ENCODE results near the gene ELK1.
"Not testable (repeated sequence)": the region's sequence is repeated elsewhere in the genome, so short reads cannot be mapped to it uniquely, and the experiment has no call there.

The ELK1 gene, protein sequence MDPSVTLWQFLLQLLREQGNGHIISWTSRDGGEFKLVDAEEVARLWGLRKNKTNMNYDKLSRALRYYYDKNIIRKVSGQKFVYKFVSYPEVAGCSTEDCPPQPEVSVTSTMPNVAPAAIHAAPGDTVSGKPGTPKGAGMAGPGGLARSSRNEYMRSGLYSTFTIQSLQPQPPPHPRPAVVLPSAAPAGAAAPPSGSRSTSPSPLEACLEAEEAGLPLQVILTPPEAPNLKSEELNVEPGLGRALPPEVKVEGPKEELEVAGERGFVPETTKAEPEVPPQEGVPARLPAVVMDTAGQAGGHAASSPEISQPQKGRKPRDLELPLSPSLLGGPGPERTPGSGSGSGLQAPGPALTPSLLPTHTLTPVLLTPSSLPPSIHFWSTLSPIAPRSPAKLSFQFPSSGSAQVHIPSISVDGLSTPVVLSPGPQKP

DNA sequence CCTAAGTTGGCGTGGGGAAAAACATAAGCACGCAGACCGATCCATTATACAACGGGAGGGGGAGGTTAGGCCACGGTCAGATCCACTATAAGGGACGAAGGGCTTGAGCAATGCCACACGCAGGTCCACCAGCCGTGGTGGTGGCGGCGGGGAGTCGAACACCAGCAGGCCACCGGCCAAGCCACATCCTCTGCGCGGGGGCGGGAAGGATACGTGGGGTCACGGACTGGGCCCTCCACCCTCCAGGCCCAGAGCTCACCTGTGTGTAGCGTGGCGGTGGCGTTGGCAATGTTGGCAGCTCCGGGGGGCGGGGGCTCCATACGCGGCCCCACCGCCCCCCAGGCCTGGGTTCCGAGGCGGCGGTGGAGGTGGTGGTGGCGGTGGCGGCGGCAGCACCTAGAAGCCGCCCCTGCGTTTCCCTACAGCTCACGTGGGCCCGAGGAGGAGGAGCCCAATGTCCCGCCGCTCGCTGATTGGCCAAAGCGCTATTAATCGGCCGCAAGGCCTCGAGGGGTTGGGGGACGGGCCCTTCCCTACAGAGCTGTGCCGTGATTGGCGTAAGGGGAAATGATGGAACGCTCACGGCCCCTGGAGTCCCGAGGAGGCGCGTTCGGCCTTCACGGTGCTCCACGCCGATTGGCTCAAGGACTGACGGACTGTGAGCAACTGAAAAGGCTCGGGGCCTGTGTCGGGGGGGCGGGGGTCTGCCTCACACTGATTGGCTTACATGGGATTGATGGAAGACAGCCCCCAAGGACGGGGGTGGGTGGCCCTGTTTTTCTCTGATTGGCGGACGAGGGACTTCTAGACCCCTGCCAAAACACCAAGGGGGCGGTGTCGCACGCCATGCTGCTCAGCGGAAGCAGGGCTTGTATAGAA lies at the start of gene ELK1:
ELK1 (minus strand) TSS at position 400 of the 879 bp plus-strand sequence. CDS start 9,122 bp downstream, outside the sequence.
- FAIRE-seq: peak; percentile 80

DNA sequence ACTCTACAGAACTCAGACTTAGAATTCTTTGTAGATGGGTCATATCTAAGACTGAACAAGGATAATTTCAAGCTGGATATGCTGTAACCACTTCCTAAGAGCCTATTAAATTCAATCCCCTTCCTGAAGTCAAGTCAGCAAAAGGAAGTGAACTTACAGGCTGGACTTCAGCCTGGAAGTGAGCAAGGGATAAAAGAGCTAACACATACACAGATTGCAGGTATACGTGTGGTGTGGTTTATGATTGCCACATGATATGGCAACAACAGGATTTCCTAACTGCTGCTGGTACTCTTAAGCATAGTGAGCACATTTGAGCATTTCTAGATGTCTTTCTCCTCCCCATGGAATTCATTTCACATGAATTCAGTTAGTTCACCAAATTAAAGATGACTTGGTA lies 46.8 kb upstream of the ELK1 start:
- FAIRE-seq: no peak

DNA sequence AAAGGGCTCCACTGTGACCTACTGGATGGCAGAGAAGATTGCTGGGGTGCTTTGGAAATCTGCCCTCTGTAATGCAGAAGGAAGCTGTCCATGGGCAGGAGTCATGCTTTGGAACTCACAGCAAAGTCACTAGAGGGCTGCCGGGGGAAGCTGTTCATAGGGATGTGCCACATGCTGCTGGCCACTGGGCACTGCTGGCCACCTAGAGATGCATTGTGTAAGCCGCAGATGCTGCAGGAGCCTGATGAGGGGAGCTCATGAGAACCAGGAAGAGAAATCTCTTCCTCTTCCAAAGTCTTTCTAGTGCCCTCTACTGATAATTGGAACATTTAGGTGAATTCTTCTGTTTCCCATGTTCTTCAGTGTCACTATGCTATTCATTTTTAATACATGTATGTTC lies 39.8 kb upstream of the ELK1 start:
- no peak for FAIRE-seq

DNA sequence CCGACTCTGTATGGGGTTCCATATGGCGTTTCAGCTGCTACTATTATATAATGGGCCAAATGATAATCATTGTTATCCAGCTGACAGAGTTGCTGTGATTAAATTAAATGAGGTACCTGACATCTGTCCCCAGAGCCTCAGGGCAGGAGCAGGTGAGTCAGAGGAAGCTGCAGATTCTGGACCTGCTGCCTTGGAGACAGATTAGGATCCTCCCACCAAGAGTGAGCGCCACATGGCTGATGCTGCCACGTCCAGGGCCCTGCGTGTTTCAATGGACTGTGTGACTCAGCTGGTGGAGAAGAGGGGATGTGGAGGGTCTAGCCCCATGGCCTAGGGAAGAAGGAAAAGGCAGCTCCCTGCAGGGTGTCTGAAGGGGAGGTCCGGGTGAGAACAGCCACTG lies 36.9 kb upstream of the ELK1 start:
- no peak for FAIRE-seq

DNA sequence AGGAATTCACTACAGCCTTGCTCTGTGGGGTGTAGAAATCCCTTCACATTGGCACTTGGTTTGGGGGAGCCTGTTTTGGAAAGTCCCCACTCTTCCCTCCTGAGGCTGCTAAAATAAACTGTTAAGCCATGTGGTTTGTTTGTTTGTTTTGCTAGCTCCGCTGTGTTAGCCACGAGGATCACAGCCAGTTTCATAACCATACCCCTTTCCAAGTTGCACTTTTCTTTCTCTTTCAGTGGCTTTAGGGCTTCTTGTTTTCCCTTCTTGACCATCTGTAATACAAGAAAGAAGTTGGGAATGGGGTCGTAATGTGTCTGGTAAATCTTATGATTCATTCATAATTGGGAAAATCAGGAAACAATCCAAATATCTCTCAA lies 33.5 kb upstream of the ELK1 start:
- FAIRE-seq: peak; percentile 49

DNA sequence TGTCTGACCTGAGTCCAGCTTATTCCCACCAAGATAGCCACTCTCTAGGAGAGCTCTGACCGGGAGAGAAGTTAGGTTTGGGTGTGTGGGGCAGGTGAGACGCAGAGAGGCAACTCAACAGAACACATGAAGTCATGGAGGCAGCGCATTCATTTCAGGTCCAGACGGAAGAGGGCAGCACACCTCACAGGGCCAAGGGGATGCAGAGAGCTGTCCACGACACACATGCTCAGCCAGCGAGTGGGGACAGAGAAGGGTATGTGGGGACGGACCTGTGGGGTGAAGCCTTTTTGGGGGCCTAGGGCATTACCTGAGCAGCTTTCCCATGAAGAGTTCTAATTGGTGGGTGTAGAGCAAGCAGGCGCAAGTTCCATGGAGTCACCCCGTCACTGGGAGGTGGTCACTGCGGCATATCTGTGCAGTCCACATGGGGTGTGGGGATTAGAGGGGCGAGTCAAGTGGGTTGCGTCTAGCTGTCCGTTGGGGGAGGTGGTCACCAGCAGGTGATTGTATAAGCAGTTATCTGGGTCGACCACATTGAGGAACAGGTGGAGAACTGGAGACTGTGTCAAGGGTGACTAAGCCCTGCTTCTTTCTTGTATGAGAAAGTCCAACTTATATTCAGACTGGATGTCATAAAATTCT lies 32.9 kb upstream of the ELK1 start:
- no peak for FAIRE-seq

DNA sequence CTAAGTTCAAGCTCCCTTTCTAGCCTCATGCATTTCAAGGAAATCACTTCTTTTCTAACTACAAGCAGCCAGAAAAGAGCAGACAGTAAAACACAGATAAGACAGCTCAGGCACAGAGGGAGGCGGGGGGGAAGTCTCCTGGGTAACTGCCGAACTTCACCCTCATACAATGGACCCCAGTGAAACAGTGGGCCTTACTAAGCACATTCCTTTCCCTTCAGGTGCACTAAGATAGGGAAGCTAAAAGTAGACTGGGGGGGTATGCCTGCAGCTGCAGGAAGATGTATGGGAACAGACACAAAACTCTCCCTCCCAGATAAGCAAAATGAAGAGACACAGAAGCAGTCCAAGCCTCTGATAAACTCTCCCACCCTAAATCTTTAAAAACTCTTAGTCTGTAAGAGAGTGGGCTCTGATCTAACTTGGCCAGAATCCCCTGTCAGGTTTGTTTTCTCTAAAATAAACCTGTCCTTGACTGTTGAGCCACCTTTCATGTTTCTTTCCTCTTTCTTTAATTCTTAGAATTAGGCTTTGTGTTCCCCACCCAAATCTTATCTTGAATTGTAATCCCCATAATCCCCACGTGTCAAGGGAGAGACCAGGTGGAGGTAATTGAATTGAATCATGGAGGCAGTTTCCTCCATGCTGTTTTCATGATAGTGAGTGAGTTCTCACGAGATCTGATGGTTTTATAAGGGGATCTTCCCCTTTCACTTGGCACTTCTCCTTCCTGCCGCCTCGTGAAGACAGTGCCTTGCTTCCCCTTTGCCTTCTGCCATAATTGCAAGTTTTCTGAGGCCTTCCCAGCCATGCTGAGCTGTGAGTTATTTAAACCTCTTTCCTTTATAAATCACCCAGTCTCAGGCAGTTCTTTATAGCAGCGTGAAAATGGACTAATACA lies 25.8 kb upstream of the ELK1 start:
- FAIRE-seq: not testable (repeated sequence)

DNA sequence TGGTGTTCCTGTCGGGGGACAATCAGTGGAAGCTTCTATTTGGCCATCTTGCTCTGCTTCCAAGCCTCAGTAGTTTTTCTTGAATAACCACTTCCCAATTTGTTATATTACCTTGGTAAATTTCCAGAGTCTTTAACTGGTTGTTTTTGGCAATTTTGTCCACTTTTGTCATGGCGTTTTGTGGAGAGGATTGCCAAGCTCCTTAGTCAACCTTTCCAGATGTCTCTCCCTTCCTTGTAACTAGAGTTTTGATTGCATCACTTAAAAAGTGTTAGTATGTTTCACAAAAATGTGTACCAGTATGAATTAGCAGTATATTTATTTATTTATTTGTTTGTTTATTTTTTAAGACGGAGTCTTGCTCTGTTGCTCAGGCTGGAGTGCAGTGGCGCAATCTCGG lies 24.4 kb upstream of the ELK1 start:
- FAIRE-seq: no peak

DNA sequence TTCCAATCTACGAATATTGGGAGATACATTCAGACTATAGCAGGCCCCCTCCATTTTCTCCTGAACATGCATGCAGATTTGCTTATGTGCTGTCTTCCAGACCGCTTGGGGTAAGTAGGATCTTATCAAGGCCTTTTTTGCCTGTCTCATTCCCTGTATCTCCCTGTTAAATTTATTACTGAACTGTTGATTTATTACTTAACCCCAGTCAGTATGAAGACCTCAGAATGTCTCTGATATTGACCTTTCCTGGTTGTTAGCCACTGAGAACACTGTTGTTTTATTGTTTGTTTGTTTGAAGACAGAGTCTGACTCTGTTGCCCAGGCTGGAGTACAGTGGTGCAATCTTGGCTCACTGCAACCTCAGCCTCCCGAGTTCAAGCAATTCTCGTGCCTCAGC lies 15.4 kb upstream of the ELK1 start:
- not testable (repeated sequence) for FAIRE-seq

DNA sequence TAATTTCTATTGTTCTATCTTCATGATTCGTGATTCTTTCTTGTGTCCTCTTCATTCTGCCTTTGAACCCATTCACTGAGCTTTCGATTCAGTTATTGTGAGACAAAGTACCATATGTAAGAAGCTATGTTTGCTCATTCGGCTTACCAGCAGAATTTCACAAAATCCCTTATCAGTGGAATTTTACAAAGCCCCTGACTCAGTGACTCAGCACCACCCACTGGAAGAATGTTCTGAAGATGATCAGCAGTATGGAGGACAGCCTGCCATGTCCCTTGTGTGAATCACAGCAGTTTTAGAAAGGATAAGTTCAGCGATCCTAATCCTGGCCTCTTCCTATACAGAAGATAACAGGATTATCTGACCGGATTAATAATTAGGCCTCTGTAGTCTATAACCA lies 14.4 kb upstream of the ELK1 start:
- no peak for FAIRE-seq

DNA sequence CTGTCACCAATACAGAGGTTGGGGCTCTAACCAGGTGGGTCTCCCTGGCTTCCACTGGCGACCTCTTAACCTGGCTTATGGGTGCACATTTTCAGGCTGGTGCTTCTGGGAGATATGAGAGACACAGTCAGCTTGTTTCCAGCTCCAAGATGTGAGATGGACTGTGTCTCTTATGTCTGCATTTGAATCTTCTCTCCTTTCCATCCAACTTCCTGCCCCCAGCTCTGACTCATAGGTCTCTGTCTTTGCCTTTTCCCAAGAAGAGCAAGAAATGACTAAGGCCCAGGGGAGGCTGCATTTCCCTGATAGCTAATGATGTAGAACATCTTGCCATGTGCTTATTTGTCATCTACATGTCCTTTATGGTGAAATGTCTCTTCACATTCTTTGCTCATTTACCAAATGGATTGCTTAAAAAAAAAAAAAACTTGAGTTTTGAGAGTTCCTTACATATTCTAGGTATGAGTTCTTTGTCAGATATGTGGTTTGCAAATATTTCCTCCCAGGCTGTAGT lies 11.8 kb upstream of the ELK1 start:
- no peak for FAIRE-seq

DNA sequence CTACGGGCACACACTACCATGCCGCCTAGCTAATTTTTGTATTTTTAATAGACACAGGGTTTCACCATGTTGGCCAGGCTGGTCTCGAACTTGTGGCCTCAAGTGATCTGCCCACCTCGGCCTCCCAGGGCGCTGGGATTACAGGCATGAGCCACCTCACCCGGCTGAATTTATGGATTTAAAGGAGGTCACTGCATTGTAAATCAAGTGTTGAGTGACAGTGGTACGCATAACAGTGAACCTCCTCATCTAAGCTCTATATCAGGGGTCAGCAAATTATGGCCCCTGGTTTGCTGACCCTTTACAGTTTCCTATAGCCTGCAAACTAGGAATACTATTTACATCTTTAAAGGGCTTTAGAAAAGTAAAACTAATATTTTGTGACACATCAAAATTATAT lies 11.2 kb upstream of the ELK1 start:
- FAIRE-seq: no peak

DNA sequence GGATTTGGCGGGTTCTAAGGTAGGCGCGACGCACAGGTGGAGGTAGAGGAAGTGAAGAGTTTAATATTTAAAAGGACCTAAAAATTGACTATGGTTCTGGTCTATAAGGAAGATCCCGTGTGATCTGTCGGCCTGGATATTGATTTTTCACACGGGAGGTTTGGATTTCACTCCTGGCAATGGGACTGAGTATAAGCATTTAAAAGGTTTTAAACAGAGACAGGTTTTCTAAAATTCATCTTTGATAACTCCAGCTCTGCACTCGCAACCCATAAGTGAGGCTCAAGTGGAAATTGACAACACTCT lies 9.0 kb upstream of the ELK1 start:
- FAIRE-seq: no peak

DNA sequence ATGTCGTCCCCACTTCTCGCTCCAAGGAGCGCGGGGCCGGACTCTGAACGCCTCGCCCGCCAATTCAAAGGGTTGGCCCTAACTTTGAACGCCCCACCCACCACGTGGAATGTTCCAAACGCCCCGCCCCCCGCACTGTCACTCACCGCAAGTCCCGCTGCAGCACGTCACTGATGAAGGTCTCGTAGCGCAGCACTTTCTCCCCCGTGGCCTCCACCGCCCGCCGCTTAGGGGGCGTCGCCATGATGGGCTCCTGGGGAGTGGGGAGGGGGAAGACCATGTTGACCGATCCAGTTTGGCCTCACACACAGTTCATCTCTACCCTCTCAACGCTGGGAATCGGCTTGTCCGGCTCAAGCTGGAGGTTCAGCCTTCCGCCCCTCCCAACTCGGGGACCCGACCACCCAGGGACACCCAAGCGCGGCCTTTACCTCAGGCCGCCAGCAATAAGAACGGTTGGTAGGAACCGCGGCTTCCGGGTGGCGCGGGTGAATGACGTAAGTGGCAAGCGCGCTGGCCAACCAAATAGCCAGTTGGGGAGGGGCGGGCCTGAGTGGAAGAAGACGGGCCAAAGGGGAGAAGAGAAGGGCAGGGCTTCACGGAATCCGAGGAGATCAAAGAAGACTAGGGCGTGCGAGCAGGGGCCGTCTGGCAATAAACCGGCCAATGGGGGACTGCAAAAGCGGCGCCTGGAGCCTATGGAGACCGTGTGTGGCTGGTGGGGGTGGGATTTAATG lies 8.5 kb upstream of the ELK1 start, which contains the start of gene UXT:
UXT (minus strand) TSS at position 497 of the 737 bp plus-strand sequence; CDS start at position 244, 253 bp downstream.
- FAIRE-seq: peak; percentile 45

DNA sequence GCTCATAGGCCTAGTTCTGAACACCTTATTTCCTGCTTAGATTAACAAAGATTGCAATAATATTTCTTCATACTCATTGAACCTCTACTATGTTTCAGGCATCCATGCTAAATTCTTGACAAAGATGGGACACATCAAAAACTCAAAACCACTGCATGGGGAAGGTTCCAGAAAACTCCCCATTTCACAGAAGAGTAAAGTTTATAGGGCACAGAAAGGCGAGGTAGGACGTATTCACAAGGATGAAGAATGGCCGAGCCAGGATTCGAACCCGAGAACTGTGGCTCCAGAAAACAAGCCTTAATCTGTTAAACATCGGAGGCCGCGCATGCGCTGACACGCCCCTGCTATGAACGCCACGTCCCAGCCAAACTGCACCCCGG lies 7.9 kb upstream of the ELK1 start:
- FAIRE-seq: no peak

DNA sequence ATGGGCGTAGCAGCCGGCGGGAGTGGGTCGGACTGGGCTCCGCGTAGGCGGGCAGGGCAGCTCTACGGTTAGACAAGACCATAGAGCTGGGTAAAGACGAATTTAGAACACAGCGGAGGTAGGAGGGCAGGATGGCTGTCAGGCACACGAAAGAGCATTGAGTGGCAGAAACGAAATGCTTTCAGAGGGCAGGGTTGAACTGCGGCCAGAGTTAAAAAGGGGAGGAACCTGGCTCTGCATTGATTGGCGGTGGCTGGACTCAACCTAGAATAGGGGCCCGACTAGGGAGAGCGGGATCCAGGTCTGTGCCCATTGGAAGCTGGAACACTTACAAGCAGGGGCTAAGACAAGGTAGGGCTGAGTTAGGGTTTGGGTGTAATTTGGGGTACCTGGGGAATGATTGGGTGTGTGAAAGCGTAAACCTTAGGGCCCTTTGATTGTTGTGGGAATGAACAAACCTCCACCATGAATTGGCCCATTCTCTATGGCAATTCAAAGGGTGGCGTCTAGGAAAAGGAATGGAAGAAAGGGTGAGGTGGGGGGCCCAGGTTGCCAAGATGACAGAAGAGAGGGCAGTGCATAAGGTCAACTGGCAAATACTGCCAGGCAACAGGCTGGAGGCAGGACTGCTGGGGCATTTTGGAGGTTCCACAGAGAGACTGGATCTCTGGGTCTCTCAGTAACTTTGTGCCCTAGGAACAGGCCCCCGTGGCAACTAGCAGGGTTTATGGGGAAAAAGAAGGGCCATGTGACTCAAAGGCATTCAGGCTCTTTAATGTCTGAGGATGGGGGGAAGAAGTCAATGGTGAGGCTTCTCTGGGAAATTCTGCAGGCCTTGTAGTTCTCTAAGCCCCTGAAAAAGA lies 911 bp upstream of the ELK1 start:
- FAIRE-seq: no peak

DNA sequence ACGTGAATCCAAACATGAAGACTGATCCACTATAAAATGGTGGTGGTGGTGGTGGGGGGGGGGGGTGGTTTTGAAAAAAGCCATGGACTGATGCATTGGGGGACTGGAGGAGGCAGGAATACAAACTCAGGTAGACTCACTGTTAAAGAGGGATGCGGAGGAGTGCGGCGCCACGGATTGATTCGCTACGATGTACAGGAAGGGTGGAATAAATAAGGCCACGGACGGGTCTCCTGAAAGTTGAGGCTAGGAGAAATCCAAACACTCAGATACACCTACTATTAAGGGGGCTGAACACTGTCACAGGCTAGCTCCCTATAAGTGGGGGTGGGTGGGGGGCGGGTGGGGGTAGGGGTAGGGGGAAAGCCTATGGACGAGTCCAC lies 591 bp downstream of the ELK1 start:
- no peak for FAIRE-seq

DNA sequence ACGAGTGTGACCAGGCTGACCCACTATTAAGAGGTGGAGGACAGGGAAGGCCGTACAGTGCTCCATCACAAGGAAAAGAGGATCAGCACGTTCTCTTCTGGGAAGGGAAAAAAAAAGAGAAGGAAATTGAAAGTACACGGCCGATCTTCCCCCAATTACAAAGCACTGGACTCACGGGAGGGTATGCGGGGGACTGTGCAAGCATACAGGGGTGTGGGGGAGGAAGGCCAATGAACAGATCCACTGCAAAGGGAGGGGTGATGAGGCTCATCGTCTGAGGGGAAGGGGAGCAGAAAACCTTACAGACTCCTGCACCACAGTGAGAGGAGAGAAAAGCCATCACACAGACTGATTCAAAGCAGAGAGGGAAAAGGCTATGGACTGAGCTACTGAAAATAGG lies 1.1 kb downstream of the ELK1 start:
- FAIRE-seq: no peak

DNA sequence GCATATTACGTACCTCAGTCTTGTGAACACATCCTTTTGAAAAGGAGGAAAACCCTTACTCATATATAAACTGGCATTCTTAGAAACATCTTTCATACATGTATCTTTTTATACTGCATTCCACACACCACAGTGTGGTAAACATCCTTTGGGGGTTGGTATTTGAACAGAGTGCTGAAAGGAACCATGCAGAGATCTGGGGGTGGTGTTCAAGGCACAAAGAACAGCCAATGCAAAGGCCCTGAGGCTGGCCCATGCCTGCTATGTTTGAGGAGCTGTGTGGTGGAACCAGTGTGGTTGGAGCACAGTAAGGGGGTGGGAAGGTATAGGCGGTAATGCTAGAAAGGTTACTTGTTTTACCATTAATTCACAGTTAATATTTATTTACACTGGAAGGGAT lies 2.0 kb downstream of the ELK1 start:
- FAIRE-seq: no peak

DNA sequence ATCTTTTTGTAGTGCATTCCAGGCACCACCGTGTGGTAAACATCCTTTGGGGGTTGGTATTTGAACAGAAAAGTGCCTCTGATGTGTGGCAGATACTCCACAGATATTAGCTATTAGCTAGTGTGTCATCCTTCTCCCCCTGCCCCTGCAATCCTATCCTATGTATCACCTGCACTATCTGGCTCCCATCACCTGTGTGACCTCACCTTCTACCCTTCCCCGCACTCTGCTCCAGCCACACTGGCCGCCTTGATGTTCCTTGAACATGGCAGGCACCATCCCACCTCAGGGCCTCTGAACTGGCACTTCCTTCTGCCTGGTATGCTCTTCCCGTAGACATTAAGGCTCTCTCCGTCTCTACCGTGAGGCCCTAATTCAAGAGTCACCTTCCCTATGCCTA lies 3.7 kb downstream of the ELK1 start:
- no peak for FAIRE-seq

DNA sequence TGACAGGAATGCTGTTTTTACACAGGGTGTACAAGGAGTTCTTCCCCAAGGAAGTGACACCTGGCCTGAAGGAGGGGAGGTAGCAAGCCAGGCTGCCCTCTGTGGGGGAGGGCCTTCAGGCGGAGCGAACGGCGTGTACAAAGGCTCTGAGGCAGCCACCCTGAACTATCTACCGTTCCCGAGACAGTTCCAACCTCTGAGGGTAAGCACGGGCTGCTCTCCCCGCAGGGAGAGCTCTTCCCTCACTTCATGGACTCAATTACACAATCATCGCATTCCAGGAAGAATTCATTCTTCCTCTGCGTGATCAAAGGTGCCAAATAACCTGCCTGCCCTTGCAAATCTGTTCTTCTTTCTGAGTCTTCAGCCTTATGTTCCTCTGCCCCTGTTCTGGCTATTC lies 4.8 kb downstream of the ELK1 start:
- no peak for FAIRE-seq
